ENCODE data around the gene DOCK2.

Gene DOCK2

GRCh38 chr5:169742771-169743296 is 105.8 kb downstream of the DOCK2 start:
- no peaks in the 10 kb centered on the region for H3K9me3 ChIP-seq
- peaks cover 83% of the 10 kb centered on the region for H3K36me3 ChIP-seq
- no peaks in the 10 kb centered on the region for H3K27me3 ChIP-seq
- H3K4me1 ChIP-seq (ENCODE audit: control insufficient read depth in 1 of 2, insufficient read depth in 1 of 2, low read depth in 1 of 2, low read length in 1 of 2) = peaks cover 14 to 16% of the 10 kb centered on the region in 2 experiments
- peak overlapping the region; percentile 75 for H3K27ac ChIP-seq
- no peak overlapping the region for H3K4me3 ChIP-seq (ENCODE audit: low read depth in 1 of 2, low read length in 1 of 2)
- no peak for TF ChIP-seq CTCF (IDR thresholded peaks at IDR 0.05)

DNA sequence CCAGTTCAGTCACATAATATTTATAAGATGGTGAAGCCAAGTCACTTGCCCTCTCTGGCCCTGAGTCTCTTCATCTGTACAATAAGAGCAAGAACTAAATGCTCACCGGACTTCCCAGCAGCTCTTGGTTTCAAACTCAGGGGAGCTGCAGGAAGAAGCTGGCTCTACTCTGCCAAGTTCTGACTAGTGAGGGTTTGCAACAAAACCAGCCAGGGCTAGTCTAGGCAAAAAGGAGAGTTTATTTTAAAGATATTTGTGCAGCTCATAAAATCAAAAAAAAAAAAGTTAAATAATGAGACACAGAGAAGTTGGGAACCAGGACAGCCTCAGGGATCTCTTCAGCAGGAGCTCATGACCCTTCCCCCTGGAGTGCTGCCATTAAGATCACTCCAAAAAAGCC is 107.3 kb downstream of the DOCK2 start:
- H3K27me3 ChIP-seq = no peaks in the 10 kb centered on the region
- no peaks in the 10 kb centered on the region for H3K9me3 ChIP-seq
- TF ChIP-seq CTCF (IDR thresholded peaks at IDR 0.05) = no peak
- peaks cover 14 to 16% of the 10 kb centered on the region in 2 experiments for H3K4me1 ChIP-seq (ENCODE audit: control insufficient read depth in 1 of 2, insufficient read depth in 1 of 2, low read depth in 1 of 2, low read length in 1 of 2)
- H3K27ac ChIP-seq = no peak overlapping the region
- peaks cover 83% of the 10 kb centered on the region for H3K36me3 ChIP-seq
- no peak overlapping the region for H3K4me3 ChIP-seq (ENCODE audit: low read depth in 1 of 2, low read length in 1 of 2)

DNA sequence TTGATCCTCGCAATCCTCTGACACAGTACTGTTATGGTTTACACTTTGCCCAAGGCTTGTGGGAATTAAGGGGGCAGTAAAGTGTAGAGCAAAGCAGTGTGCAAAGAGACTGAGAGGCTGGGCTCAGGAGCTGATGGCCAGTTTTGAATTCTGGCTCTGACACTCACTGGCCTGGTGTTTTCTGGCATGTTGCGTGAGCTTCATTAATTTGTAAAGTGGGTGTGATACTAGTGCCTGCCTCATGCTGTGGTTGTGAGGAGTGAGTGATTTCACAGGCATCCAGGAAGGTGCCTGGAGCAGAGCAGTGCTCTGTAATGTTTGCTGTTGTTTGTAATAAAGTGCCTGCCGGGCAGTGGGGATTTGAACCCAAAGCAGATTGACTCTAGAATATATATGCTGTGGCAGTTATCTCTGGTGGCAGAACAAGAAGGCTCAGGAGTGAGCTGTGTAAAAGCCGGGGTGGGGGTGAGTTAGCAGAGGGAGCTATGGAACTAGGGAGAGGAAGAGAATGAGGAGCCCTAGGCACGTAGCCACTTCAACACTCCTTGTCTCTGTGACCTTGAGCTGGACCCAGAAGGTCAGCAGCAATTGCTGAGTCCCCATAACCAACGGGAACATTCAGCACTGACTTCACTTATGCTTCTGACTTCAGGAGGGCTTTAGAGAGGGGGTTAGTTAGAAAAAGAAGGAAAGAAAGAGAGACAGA is 108.5 kb downstream of the DOCK2 start:
- Histone ChIP-seq H3K4me3 (ENCODE audit: low read depth in 1 of 2, low read length in 1 of 2) (no peak overlapping the region), H3K4me1 (ENCODE audit: control insufficient read depth in 1 of 2, insufficient read depth in 1 of 2, low read depth in 1 of 2, low read length in 1 of 2) (peaks cover 10 to 16% of the 10 kb centered on the region in 2 experiments), H3K9me3 (no peaks in the 10 kb centered on the region), H3K27ac (no peak overlapping the region), H3K36me3 (peaks cover 92% of the 10 kb centered on the region), H3K27me3 (no peaks in the 10 kb centered on the region)
- TF ChIP-seq CTCF (IDR thresholded peaks at IDR 0.05) = no peak

- peaks cover 10 to 16% of the 10 kb centered on the region in 2 experiments for H3K4me1 ChIP-seq (ENCODE audit: control insufficient read depth in 1 of 2, insufficient read depth in 1 of 2, low read depth in 1 of 2, low read length in 1 of 2)
- H3K4me3 ChIP-seq (ENCODE audit: low read depth in 1 of 2, low read length in 1 of 2) = no peak overlapping the region
- H3K27ac ChIP-seq = no peak overlapping the region
- H3K27me3 ChIP-seq = no peaks in the 10 kb centered on the region
- TF ChIP-seq CTCF (IDR thresholded peaks at IDR 0.05) = no peak
- peaks cover 92% of the 10 kb centered on the region for H3K36me3 ChIP-seq
- H3K9me3 ChIP-seq = no peaks in the 10 kb centered on the region
Measured at GRCh38 chr5:169746147-169746694, 109.1 kb downstream of the DOCK2 start.

- TF ChIP-seq CTCF (IDR thresholded peaks at IDR 0.05) = no peak
Measured at GRCh38 chr5:169748174-169748573, 111.1 kb downstream of the DOCK2 start.

More at GRCh38 chr5:169748174-169748573, 111.1 kb downstream of the DOCK2 start:
- no peak overlapping the region for H3K4me3 ChIP-seq (ENCODE audit: low read depth in 1 of 2, low read length in 1 of 2)
- peaks cover 2% of the 10 kb centered on the region in 2 experiments for H3K4me1 ChIP-seq (ENCODE audit: control insufficient read depth in 1 of 2, insufficient read depth in 1 of 2, low read depth in 1 of 2, low read length in 1 of 2)
- H3K27ac ChIP-seq = no peak overlapping the region
- H3K36me3 ChIP-seq = peaks cover 94% of the 10 kb centered on the region
- no peaks in the 10 kb centered on the region for H3K9me3 ChIP-seq
- no peaks in the 10 kb centered on the region for H3K27me3 ChIP-seq
